Measurements from ENCODE around the gene SMDT1.

GRCh38 chr22:42108848-42109247, 29.3 kb downstream of the SMDT1 start:
- no peak for TF ChIP-seq CTCF (IDR thresholded peaks at IDR 0.05 in 8 of 11, conservative IDR thresholded peaks at IDR 0.05 in 3 of 11)
- no peak for TF ChIP-seq POLR2A (IDR thresholded peaks at IDR 0.05)
